ENCODE measurements around the gene PRICKLE3. TPM values are rescaled to one million over a fixed set of nuclear protein-coding genes. Genes with fewer than 3 reads are reported as not detected.

Gene PRICKLE3
- total and polyA plus RNA-seq, 2 experiments from 2014 or later = 4.7 to 13.7 TPM

DNA sequence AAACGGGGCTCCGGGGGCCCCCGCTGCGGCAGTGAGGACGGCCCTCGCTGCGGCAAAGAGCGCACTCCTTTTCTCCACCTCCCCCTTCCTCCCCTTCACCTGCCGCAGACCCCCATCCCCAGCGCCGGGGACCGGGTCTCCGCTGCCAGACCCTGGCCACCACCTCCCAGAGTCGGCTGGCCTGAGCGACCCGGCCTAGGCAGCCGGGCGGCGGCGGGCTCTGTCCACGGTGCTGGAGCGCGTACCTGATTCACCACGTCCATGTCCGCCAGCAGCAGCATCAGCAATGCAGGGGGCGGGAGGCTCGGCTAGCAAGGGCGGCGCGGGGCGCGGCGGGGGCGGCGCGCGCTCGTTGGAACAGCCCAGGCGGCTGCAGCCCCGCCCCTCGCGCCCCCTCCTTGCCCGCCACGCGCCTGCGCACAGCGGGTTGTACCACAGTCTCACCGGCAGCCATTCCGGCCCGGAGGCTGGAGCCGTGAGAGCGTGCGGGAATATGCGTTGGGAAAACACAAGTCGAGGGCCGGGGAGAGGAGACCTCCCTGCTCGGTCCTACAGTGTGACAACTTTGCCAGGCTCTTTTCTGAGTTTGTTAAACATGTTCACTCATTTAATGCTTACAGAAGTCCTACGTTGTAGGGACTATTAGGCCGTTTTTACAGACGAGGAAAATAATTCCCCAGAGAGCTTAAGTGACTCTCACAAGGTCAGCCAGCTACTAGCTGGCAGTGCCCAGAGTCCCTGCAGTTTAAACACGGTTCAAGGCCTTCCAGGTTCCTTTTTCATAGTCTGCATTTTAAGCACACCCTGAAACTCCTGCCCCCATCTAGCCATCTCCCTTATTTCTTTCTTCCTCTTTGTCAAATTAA, 14.0 kb upstream of the PRICKLE3 start, which contains the start of gene SYP:
Gene SYP, minus strand, starts transcription at position 288 of the 866 bp plus-strand sequence. Its CDS starts 7 bp downstream, at position 281.
- Mint-ChIP-seq H3K27me3 (ENCODE audit: insufficient read depth, low read depth, poor library complexity) (peaks cover 2% of the 10 kb centered on the region), H3K27ac (no peak within 1 kb of the TSS), H3K4me1 (peaks cover 16% of the 10 kb centered on the region), H3K36me3 (ENCODE audit: low read depth) (no peaks in the 10 kb centered on the region; the same call in 2 of the 3 replicates), H3K9me3 (no peaks in the 10 kb centered on the region), H3K4me3 (peak within 1 kb of the TSS; percentile 71)
- Histone ChIP-seq H3K4me3 (peak within 1 kb of the TSS; percentile 58), H2AFZ (0 out of 2 replicates have a peak within 1 kb of the TSS, but pooled peaks have one; percentile 10), H3K36me3 (ENCODE audit: insufficient read depth) (no peaks in the 10 kb centered on the region), H3F3A (replicated peaks; ENCODE audit: low read depth) (no peaks in the 10 kb centered on the region), H3K27ac (ENCODE audit: low read depth) (peak within 1 kb of the TSS; percentile 79), H4K20me1 (replicated peaks; ENCODE audit: insufficient read depth) (no peaks in the 10 kb centered on the region), H3K4me2 (peak within 1 kb of the TSS; percentile 79), H3K27me3 (ENCODE audit: insufficient read depth) (no peaks in the 10 kb centered on the region), H3K4me1 (ENCODE audit: insufficient read depth) (no peaks in the 10 kb centered on the region), H3K9me2 (ENCODE audit: insufficient read depth) (no peaks in the 10 kb centered on the region), H3K79me2 (replicated peaks; ENCODE audit: insufficient read depth) (no peaks in the 10 kb centered on the region)
- TF ChIP-seq EZH2 (IDR thresholded peaks at IDR 0.05; ENCODE audit: low read depth, unreplicated experiment) (no peak), REST (IDR thresholded peaks at IDR 0.05; ENCODE audit: unreplicated experiment) (peak; percentile 90), STAT1 (IDR thresholded peaks at IDR 0.05; ENCODE audit: unreplicated experiment) (no peak), ZNF114 (CRISPR knock-in tag; IDR thresholded peaks at IDR 0.05) (no peak), ZNF331 (CRISPR knock-in tag; IDR thresholded peaks at IDR 0.05; ENCODE audit: low read depth) (no peak), CREB1 (CRISPR knock-in tag; IDR thresholded peaks at IDR 0.05; ENCODE audit: low read depth) (peak; percentile 67), JUNB (IDR thresholded peaks at IDR 0.05; ENCODE audit: unreplicated experiment) (no peak), EZH2phosphoT487 (IDR thresholded peaks at IDR 0.05; ENCODE audit: unreplicated experiment) (no peak), NANOG (IDR thresholded peaks at IDR 0.05; ENCODE audit: borderline replicate concordance) (no peak), CTCF (conservative IDR thresholded peaks at IDR 0.05; ENCODE audit: low read depth in 2 of 2) (no peak), ETS1 (IDR thresholded peaks at IDR 0.05) (no peak), POLR2AphosphoS5 (IDR thresholded peaks at IDR 0.05; ENCODE audit: low read depth) (peak; percentile 82)
- TF ChIP-seq, protein P1, sequence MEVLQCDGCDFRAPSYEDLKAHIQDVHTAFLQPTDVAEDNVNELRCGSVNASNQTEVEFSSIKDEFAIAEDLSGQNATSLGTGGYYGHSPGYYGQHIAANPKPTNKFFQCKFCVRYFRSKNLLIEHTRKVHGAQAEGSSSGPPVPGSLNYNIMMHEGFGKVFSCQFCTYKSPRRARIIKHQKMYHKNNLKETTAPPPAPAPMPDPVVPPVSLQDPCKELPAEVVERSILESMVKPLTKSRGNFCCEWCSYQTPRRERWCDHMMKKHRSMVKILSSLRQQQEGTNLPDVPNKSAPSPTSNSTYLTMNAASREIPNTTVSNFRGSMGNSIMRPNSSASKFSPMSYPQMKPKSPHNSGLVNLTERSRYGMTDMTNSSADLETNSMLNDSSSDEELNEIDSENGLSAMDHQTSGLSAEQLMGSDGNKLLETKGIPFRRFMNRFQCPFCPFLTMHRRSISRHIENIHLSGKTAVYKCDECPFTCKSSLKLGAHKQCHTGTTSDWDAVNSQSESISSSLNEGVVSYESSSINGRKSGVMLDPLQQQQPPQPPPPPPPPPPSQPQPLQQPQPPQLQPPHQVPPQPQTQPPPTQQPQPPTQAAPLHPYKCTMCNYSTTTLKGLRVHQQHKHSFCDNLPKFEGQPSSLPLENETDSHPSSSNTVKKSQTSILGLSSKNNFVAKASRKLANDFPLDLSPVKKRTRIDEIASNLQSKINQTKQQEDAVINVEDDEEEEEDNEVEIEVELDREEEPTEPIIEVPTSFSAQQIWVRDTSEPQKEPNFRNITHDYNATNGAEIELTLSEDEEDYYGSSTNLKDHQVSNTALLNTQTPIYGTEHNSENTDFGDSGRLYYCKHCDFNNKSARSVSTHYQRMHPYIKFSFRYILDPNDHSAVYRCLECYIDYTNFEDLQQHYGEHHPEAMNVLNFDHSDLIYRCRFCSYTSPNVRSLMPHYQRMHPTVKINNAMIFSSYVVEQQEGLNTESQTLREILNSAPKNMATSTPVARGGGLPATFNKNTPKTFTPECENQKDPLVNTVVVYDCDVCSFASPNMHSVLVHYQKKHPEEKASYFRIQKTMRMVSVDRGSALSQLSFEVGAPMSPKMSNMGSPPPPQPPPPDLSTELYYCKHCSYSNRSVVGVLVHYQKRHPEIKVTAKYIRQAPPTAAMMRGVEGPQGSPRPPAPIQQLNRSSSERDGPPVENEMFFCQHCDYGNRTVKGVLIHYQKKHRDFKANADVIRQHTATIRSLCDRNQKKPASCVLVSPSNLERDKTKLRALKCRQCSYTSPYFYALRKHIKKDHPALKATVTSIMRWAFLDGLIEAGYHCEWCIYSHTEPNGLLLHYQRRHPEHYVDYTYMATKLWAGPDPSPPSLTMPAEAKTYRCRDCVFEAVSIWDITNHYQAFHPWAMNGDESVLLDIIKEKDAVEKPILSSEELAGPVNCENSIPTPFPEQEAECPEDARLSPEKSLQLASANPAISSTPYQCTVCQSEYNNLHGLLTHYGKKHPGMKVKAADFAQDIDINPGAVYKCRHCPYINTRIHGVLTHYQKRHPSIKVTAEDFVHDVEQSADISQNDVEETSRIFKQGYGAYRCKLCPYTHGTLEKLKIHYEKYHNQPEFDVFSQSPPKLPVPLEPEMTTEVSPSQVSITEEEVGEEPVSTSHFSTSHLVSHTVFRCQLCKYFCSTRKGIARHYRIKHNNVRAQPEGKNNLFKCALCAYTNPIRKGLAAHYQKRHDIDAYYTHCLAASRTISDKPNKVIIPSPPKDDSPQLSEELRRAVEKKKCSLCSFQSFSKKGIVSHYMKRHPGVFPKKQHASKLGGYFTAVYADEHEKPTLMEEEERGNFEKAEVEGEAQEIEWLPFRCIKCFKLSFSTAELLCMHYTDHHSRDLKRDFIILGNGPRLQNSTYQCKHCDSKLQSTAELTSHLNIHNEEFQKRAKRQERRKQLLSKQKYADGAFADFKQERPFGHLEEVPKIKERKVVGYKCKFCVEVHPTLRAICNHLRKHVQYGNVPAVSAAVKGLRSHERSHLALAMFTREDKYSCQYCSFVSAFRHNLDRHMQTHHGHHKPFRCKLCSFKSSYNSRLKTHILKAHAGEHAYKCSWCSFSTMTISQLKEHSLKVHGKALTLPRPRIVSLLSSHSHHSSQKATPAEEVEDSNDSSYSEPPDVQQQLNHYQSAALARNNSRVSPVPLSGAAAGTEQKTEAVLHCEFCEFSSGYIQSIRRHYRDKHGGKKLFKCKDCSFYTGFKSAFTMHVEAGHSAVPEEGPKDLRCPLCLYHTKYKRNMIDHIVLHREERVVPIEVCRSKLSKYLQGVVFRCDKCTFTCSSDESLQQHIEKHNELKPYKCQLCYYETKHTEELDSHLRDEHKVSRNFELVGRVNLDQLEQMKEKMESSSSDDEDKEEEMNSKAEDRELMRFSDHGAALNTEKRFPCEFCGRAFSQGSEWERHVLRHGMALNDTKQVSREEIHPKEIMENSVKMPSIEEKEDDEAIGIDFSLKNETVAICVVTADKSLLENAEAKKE (CRISPR knock-in tag; IDR thresholded peaks at IDR 0.05) = no peak
- DNase-seq (ENCODE audit: low spot score) (peak; percentile 83), ATAC-seq (peak; percentile 95)
